Measurements from ENCODE around the gene SEMA5B. TPM values are rescaled to one million over a fixed set of nuclear protein-coding genes. Genes with fewer than 3 reads are reported as not detected.

SEMA5B gene
- 5.2 TPM for total RNA-seq
- long read RNA-seq, partial matches to known transcripts: 3 of 4 reads
- long read RNA-seq, other reads (novel, unspliced or antisense): 1 of 4 reads

GRCh38 chr3:123027292-123028232, at the start of gene SEMA5B:
SEMA5B (minus strand) TSS chr3:123027763; CDS start chr3:122961263, 66,500 bp downstream.
- intact Hi-C loops (cut with DNase I): loop anchor here (1.0 to 10.0 kb wide), 4 partner anchors 45 to 1483 kb away; partner anchors contain the start of gene POLQ
- peak; percentile 76 for ATAC-seq
- DNase-seq (ENCODE audit: missing footprints): peak; percentile 69

- peak; percentile 40 for ATAC-seq
- intact Hi-C loops (cut with DNase I): no loop called here
Measured at GRCh38 chr3:123076496-123077418, 49.2 kb upstream of the SEMA5B start.

GRCh38 chr3:123076112-123076495, 48.5 kb upstream of the SEMA5B start:
- DNase-seq (ENCODE audit: missing footprints) (no peak), ATAC-seq (no peak)
- intact Hi-C loops (cut with DNase I): no loop called here

More at GRCh38 chr3:123076496-123077418, 49.2 kb upstream of the SEMA5B start:
- DNase-seq (ENCODE audit: missing footprints): peak; percentile 81

GRCh38 chr3:123075359-123075758, 47.8 kb upstream of the SEMA5B start:
- no peak for ATAC-seq
- intact Hi-C loops (cut with DNase I): no loop called here
- no peak for DNase-seq (ENCODE audit: missing footprints)

GRCh38 chr3:123072564-123072963, 45.0 kb upstream of the SEMA5B start:
- no peak for ATAC-seq
- intact Hi-C loops (cut with DNase I): no loop called here

GRCh38 chr3:123072152-123072551, 44.6 kb upstream of the SEMA5B start:
- no peak for ATAC-seq
- peak; percentile 63 for DNase-seq (ENCODE audit: missing footprints)
- intact Hi-C loops (cut with DNase I): no loop called here

More at GRCh38 chr3:123072564-123072963, 45.0 kb upstream of the SEMA5B start:
- DNase-seq (ENCODE audit: missing footprints): no peak

- intact Hi-C loops (cut with DNase I): no loop called here
- DNase-seq (ENCODE audit: missing footprints) (no peak), ATAC-seq (no peak)
Measured at GRCh38 chr3:123071581-123071980, 44.0 kb upstream of the SEMA5B start.

GRCh38 chr3:123071146-123071545, 43.6 kb upstream of the SEMA5B start:
- intact Hi-C loops (cut with DNase I): no loop called here
- ATAC-seq (no peak), DNase-seq (ENCODE audit: missing footprints) (no peak)

GRCh38 chr3:123070510-123070909, 42.9 kb upstream of the SEMA5B start:
- ATAC-seq (no peak), DNase-seq (ENCODE audit: missing footprints) (peak; percentile 60)
- intact Hi-C loops (cut with DNase I): no loop called here

GRCh38 chr3:123068601-123069381, 41.2 kb upstream of the SEMA5B start:
- DNase-seq (ENCODE audit: missing footprints) (no peak), ATAC-seq (no peak)
- intact Hi-C loops (cut with DNase I): no loop called here

- no peak for DNase-seq (ENCODE audit: missing footprints)
- peak; percentile 11 for ATAC-seq
- intact Hi-C loops (cut with DNase I): no loop called here
Measured at GRCh38 chr3:123067689-123068600, 40.4 kb upstream of the SEMA5B start.

GRCh38 chr3:123066896-123067688, 39.5 kb upstream of the SEMA5B start, which contains the start of gene PDIA5:
PDIA5 (plus strand) TSS chr3:123067025; CDS start chr3:123067165, 140 bp downstream.
- ATAC-seq (peak; percentile 98), DNase-seq (ENCODE audit: missing footprints) (peak; percentile 95)
- intact Hi-C loops (cut with DNase I): no loop called here

- intact Hi-C loops (cut with DNase I): no loop called here
- ATAC-seq (no peak), DNase-seq (ENCODE audit: missing footprints) (no peak)
Measured at GRCh38 chr3:123066599-123066895, 39.0 kb upstream of the SEMA5B start.

- intact Hi-C loops (cut with DNase I): no loop called here
- DNase-seq (ENCODE audit: missing footprints): no peak
- no peak for ATAC-seq
Measured at GRCh38 chr3:123064914-123065313, 37.4 kb upstream of the SEMA5B start.

- intact Hi-C loops (cut with DNase I): no loop called here
- no peak for DNase-seq (ENCODE audit: missing footprints)
- ATAC-seq: no peak
Measured at GRCh38 chr3:123064506-123064905, 36.9 kb upstream of the SEMA5B start.

- DNase-seq (ENCODE audit: missing footprints): no peak
- no peak for ATAC-seq
- intact Hi-C loops (cut with DNase I): no loop called here
Measured at GRCh38 chr3:123063034-123063433, 35.5 kb upstream of the SEMA5B start.

- DNase-seq (ENCODE audit: missing footprints): no peak
- intact Hi-C loops (cut with DNase I): no loop called here
- ATAC-seq: no peak
Measured at GRCh38 chr3:123061856-123062255, 34.3 kb upstream of the SEMA5B start.
